ELR (cell line): ENCODE results near the gene LIMS1.

ENCODE experiments used
- DNase-seq: peaks from one replicate; pipeline ENCODE4 v3.0.0-alpha.2; 2015; ENCODE audit warnings: low read depth

The LIMS1 gene

GRCh38 chr2:108552566-108552965, 18.3 kb downstream of the LIMS1 start:
- DNase-seq: no peak

GRCh38 chr2:108553209-108553919, 19.1 kb downstream of the LIMS1 start:
- no peak for DNase-seq

- no peak for DNase-seq
These were observed 20.3 kb downstream of the LIMS1 start for GRCh38 chr2:108554528-108554927.

GRCh38 chr2:108555572-108555971, 21.3 kb downstream of the LIMS1 start:
- no peak for DNase-seq

GRCh38 chr2:108556581-108556980, 22.3 kb downstream of the LIMS1 start:
- peak; percentile 80 for DNase-seq

- no peak for DNase-seq
These were observed 26.1 kb downstream of the LIMS1 start for GRCh38 chr2:108560241-108560811.

- no peak for DNase-seq
These were observed 26.7 kb downstream of the LIMS1 start for GRCh38 chr2:108560895-108561530.

- DNase-seq: no peak
These were observed 28.0 kb downstream of the LIMS1 start for GRCh38 chr2:108562274-108562673.

- DNase-seq: no peak
These were observed 30.2 kb downstream of the LIMS1 start for GRCh38 chr2:108564510-108564909.

GRCh38 chr2:108565778-108566375, 31.6 kb downstream of the LIMS1 start:
- DNase-seq: no peak

GRCh38 chr2:108570416-108570815, 36.1 kb downstream of the LIMS1 start:
- peak; percentile 71 for DNase-seq

- DNase-seq: peak; percentile 81
These were observed 37.0 kb downstream of the LIMS1 start for GRCh38 chr2:108571286-108571685.

- DNase-seq: peak; percentile 71
These were observed 38.8 kb downstream of the LIMS1 start for GRCh38 chr2:108573061-108573460.

GRCh38 chr2:108574332-108574731, 40.1 kb downstream of the LIMS1 start:
- no peak for DNase-seq

GRCh38 chr2:108575132-108575966, 41.1 kb downstream of the LIMS1 start:
- DNase-seq: peak; percentile 86

GRCh38 chr2:108577099-108577498, 42.8 kb downstream of the LIMS1 start:
- no peak for DNase-seq

- DNase-seq: peak; percentile 57
These were observed 45.4 kb downstream of the LIMS1 start for GRCh38 chr2:108579623-108580022.

- DNase-seq: no peak
These were observed 45.8 kb downstream of the LIMS1 start for GRCh38 chr2:108580050-108580449.

GRCh38 chr2:108583903-108584520, 49.7 kb downstream of the LIMS1 start:
- peak; percentile 86 for DNase-seq

- DNase-seq: no peak
These were observed 51.2 kb downstream of the LIMS1 start for GRCh38 chr2:108585436-108585835.

- DNase-seq: peak; percentile 71
These were observed 51.8 kb downstream of the LIMS1 start for GRCh38 chr2:108586116-108586515.

GRCh38 chr2:108586631-108587030, 52.4 kb downstream of the LIMS1 start:
- DNase-seq: no peak
